HCT116 (cell line): ENCODE measurements around the gene INF2. TPM values are rescaled to one million over a fixed set of nuclear protein-coding genes. Genes with fewer than 3 reads are reported as not detected.

Source experiments
- ATAC-seq: fragments of 200-7000 bp; cut with Tn5 transposase; 2 replicates; pipeline ENCODE4 v1.9.1; 2020; ENCODE audit warnings: mild to moderate bottlenecking, moderate library complexity
- BruUV-seq: library from RNA; stranded (reverse); fragments of 400-500 nt; replicated peaks from 2 replicates; lab custom pipeline; 2021; lab: Mats Ljungman, UMichigan
- CTCF ChIA-PET: fragments of 300-600 bp; sonication (Branson Sonifier 250); formaldehyde crosslinking; loops from one replicate; lab custom pipeline; 2021; ENCODE audit warnings: antibody characterized with exemption; lab: Charles Lee
- POLR2A ChIA-PET: fragments of 300-600, 350-600 bp; sonication (Branson Sonifier 250); formaldehyde crosslinking; loops from one replicate; lab custom pipeline; 2021; ENCODE audit warnings: antibody characterized with exemption; lab: Charles Lee
- RAD21 ChIA-PET, 2 experiments: fragments of 300-600 bp; sonication (Branson Sonifier 250); formaldehyde crosslinking; loops; one replicate each; lab custom pipeline; 2023; ENCODE audit warnings: low total read pairs in 2 of 2; ENCODE audit not compliant: uncharacterized antibody in 2 of 2, unreplicated experiment in 2 of 2, low non-redundant PET in 1 of 2; lab: Charles Lee
- DNase-seq: peaks from one replicate; pipeline ENCODE4 v3.0.0-alpha.2; 2010; ENCODE audit warnings: low read depth, low spot score
- H2AFZ ChIP-seq: fragments of 200-600 bp; shearing (Covaris generic), sonication (generic); 2 replicates; pipeline ENCODE4 v1.6.1; 2017; ENCODE audit warnings: low read depth, mixed run types, mixed read lengths, antibody characterized with exemption, low read length; ENCODE audit not compliant: poor library complexity, severe bottlenecking
- H3K27ac ChIP-seq: 2 replicates; pipeline ENCODE4 v1.5.1; 2012; ENCODE audit warnings: low read depth, low read length
- H3K27me3 ChIP-seq: fragments of 200-600 bp; sonication (generic); 2 replicates; pipeline ENCODE4 v1.6.1; 2016; ENCODE audit warnings: mixed run types, low read length, mixed read lengths; ENCODE audit not compliant: insufficient read depth
- H3K36me3 ChIP-seq, 2 experiments: fragments of 200-500 bp in 1 of 2; fragments of 200-600 bp in 1 of 2; sonication (Bioruptor generic) in 1 of 2; sonication (generic) in 1 of 2; 2 replicates each; pipeline versions ENCODE4 v1.5.1 to v1.6.1; 2014 to 2016; ENCODE audit warnings: low read length in 2 of 2, inconsistent platforms in 1 of 2, mixed read lengths in 1 of 2, mixed run types in 1 of 2; ENCODE audit not compliant: insufficient read depth in 2 of 2, control insufficient read depth in 1 of 2
- H3K4me1 ChIP-seq, 2 experiments: fragments of 200-600 bp in 1 of 2; sonication (generic) in 1 of 2; 2 replicates each; pipeline versions ENCODE4 v1.5.1 to v1.6.1; 2012 to 2017; ENCODE audit warnings: low read length in 2 of 2, inconsistent platforms in 1 of 2, mild to moderate bottlenecking in 1 of 2, mixed read lengths in 1 of 2, mixed run types in 1 of 2, moderate library complexity in 1 of 2; ENCODE audit not compliant: insufficient read depth in 2 of 2, control insufficient read depth in 1 of 2
- H3K4me2 ChIP-seq: fragments of 200-600 bp; sonication (generic); 2 replicates; pipeline ENCODE4 v1.6.1; 2017; ENCODE audit warnings: mixed run types, low read length, mixed read lengths
- H3K4me3 ChIP-seq, 2 experiments: fragments of 200-600 bp in 1 of 2; sonication (generic) in 1 of 2; replicated peaks in 1 of 2; 2 replicates each; pipeline ENCODE4 v1.5.1; 2011 to 2016; ENCODE audit warnings: low read length in 2 of 2, control low read depth in 1 of 2, low read depth in 1 of 2, mild to moderate bottlenecking in 1 of 2, mixed read lengths in 1 of 2, mixed run types in 1 of 2
- H3K79me2 ChIP-seq: fragments of 200-600 bp; sonication (generic); 2 replicates; pipeline ENCODE4 v1.6.1; 2017; ENCODE audit warnings: mild to moderate bottlenecking, mixed run types, low read length, moderate library complexity, mixed read lengths; ENCODE audit not compliant: insufficient read depth
- H3K9ac ChIP-seq: fragments of 200-600 bp; sonication (generic); 2 replicates; pipeline ENCODE4 v1.6.1; 2016; ENCODE audit warnings: low read length, mixed read lengths
- H3K9me2 ChIP-seq: fragments of 200-600 bp; sonication (generic), shearing (Covaris generic); 2 replicates; pipeline ENCODE4 v1.6.1; 2017; ENCODE audit warnings: mixed run types, mild to moderate bottlenecking, moderate library complexity; ENCODE audit not compliant: insufficient read depth
- H3K9me3 ChIP-seq, 2 experiments: fragments of 200-500 bp in 1 of 2; fragments of 200-600 bp in 1 of 2; sonication (Bioruptor generic) in 1 of 2; sonication (generic) in 1 of 2; 2 replicates each; pipeline ENCODE4 v1.6.1; 2014 to 2017; ENCODE audit warnings: low read length in 2 of 2, mixed read lengths in 2 of 2, inconsistent platforms in 1 of 2, low read depth in 1 of 2, mild to moderate bottlenecking in 1 of 2, mixed run types in 1 of 2, moderate library complexity in 1 of 2; ENCODE audit not compliant: control insufficient read depth in 1 of 2, insufficient read depth in 1 of 2
- H4K20me1 ChIP-seq: fragments of 200-600 bp; sonication (generic), shearing (Covaris generic); 2 replicates; pipeline ENCODE4 v1.6.1; 2017; ENCODE audit warnings: mixed run types, mild to moderate bottlenecking, moderate library complexity; ENCODE audit not compliant: insufficient read depth
- CBX3 ChIP-seq: IDR thresholded peaks from 2 replicates; pipeline ENCODE4 v1.6.1; 2012; ENCODE audit warnings: low read depth
- CEBPB ChIP-seq: IDR thresholded peaks from 2 replicates; pipeline ENCODE4 v1.6.1; 2012; ENCODE audit warnings: low read depth
- EGR1 ChIP-seq: IDR thresholded peaks from 2 replicates; pipeline ENCODE4 v1.6.1; 2012; ENCODE audit warnings: low read depth
- ELF1 ChIP-seq: IDR thresholded peaks from 2 replicates; pipeline ENCODE4 v1.6.1; 2012; ENCODE audit warnings: low read depth, borderline replicate concordance
- EZH2 ChIP-seq: fragments of 200-600 bp; sonication (generic); IDR thresholded peaks from 2 replicates; pipeline ENCODE4 v1.6.1; 2017; ENCODE audit warnings: antibody characterized with exemption, mixed run types
- MAX ChIP-seq: IDR thresholded peaks from 2 replicates; pipeline ENCODE4 v1.6.1; 2012
- POLR2A ChIP-seq: IDR thresholded peaks from 2 replicates; pipeline ENCODE4 v1.7.0; 2011; ENCODE audit warnings: borderline replicate concordance; ENCODE audit not compliant: insufficient read depth, insufficient read length; ENCODE audit errors: extremely low read depth
- RAD21 ChIP-seq: IDR thresholded peaks from 2 replicates; pipeline ENCODE4 v1.6.1; 2012; ENCODE audit warnings: low read depth, mild to moderate bottlenecking
- REST ChIP-seq: IDR thresholded peaks from 2 replicates; pipeline ENCODE4 v1.6.1; 2012; ENCODE audit warnings: low read depth
- SIN3A ChIP-seq: IDR thresholded peaks from 2 replicates; pipeline ENCODE4 v1.6.1; 2012; ENCODE audit warnings: low read depth
- SP1 ChIP-seq: IDR thresholded peaks from 2 replicates; pipeline ENCODE4 v1.6.1; 2012; ENCODE audit warnings: low read depth
- SRF ChIP-seq: IDR thresholded peaks from 2 replicates; pipeline ENCODE4 v1.6.1; 2012; ENCODE audit warnings: low read depth
- YY1 ChIP-seq: IDR thresholded peaks from 2 replicates; pipeline ENCODE4 v1.6.1; 2011; ENCODE audit warnings: low read length, low read depth, moderate library complexity, mild to moderate bottlenecking; ENCODE audit not compliant: insufficient replicate concordance; ENCODE audit errors: extremely low read depth
- ZFX ChIP-seq: fragments of 450-650 bp; IDR thresholded peaks from 2 replicates; pipeline ENCODE4 v1.6.1; 2017
- ZNF274 ChIP-seq: fragments of 200-500 bp; sonication (Bioruptor generic); IDR thresholded peaks from 2 replicates; pipeline ENCODE4 v1.6.1; 2014; ENCODE audit warnings: mild to moderate bottlenecking, low read depth, low read length, inconsistent platforms
- intact Hi-C: fragments of 100-400 bp; cut with micrococcal nuclease; formaldehyde crosslinking; loops from 2 replicates; pipeline ENCODE4 v1.10.0; 2022
- total RNA-seq: library from RNA; stranded (reverse); gene quantifications from one replicate; pipeline ENCODE4 v1.2.1, GENCODE V29; 2021; ENCODE audit not compliant: unreplicated experiment
- TF ChIP-seq, protein P1 (sequence below): IDR thresholded peaks from 2 replicates; pipeline ENCODE4 v1.6.1; 2012

Gene INF2
- total RNA-seq, 1 experiment from 2014 or later: 95.8 TPM

DNA sequence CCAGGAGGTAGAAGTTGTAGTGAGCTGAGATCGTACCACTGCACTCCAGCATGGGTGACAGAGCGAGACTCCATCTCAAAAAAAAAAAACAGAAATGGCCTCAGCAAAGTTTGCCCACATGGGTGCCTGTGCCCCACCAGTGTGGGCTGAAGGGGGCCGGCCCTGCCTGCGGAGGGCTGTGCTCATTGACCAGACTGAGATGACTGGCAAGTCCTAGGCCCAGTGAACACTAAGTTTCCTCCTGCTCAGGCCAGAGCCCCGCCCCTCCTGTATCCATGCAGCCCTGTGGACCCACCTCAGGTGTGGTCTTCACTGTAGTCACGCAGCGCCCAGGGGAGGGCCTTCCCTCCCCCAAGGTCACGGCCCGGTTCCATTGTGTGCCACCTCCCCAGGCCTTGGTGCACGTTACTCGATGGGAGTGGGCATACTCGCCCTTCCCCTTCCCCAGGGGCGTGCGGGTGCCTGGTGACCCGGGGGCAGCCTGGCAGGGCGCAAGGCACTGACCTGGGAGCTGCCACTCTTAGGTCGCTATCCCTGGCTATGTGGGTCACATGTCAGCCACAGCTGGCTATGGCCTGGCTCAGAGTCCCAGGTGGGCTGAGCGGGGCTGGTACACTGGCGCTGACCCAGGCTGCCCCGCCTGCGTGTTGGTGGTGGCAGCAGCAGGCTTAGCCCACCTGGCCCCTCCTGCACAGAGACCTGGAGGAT lies 16.1 kb downstream of the INF2 start:
- Histone ChIP-seq H3K4me1 (peaks cover 0 to 10% of the 10 kb centered on the region in 2 experiments; a peak in 2 of 4 replicates), H4K20me1 (no peaks in the 10 kb centered on the region), H3K9me3 (no peaks in the 10 kb centered on the region), H3K27ac (no peak overlapping the region; the same call in 1 of the 2 replicates), H3K9ac (no peak overlapping the region), H3K4me2 (no peak overlapping the region)
- DNase-seq: no peak
- CTCF ChIA-PET: interaction anchor here (0.8 kb wide), 1 partner anchor 40 kb away, joined by 3 read pairs; no protein-coding TSS in a partner anchor
- no TSS peak for BruUV-seq
- POLR2A ChIA-PET: no interaction called here
- peak; percentile 41 for ATAC-seq
- TF ChIP-seq MAX (no peak), CBX3 (no peak), SIN3A (no peak), CEBPB (no peak), EGR1 (no peak), YY1 (no peak), REST (no peak), EZH2 (no peak), ZNF274 (no peak), SP1 (no peak), ZFX (no peak), POLR2A (no peak), SRF (no peak), RAD21 (no peak), ELF1 (no peak)
- TF ChIP-seq, protein P1, sequence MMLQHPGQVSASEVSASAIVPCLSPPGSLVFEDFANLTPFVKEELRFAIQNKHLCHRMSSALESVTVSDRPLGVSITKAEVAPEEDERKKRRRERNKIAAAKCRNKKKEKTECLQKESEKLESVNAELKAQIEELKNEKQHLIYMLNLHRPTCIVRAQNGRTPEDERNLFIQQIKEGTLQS: no peak
- TF ChIP-seq, all 23 proteins: peak for 0
- Histone ChIP-seq H3K9me2 (no peaks in the 10 kb centered on the region), H3K27me3 (no peaks in the 10 kb centered on the region), H3K36me3 (peaks cover 15 to 32% of the 10 kb centered on the region in 2 experiments; a peak in 3 of 4 replicates), H2AFZ (no peak overlapping the region), H3K4me3 (no peak overlapping the region), H3K79me2 (peaks cover 2% of the 10 kb centered on the region; the same call in 1 of the 2 replicates)
- RAD21 ChIA-PET: no interaction called here
- intact Hi-C loops: no loop called here
